Endodermal cell (in vitro differentiated cells): Measurements from ENCODE around the gene PPM1K. TPM values are rescaled to one million over a fixed set of nuclear protein-coding genes. Genes with fewer than 3 reads are reported as not detected.

ENCODE experiments used
- DNase-seq: peaks from one replicate; pipeline ENCODE4 v3.0.0-alpha.2; 2017
- H3K27ac ChIP-seq: 2 replicates; pipeline ENCODE4 v1.5.1; 2013; ENCODE audit warnings: mild to moderate bottlenecking, low read depth, low read length, moderate library complexity
- H3K27me3 ChIP-seq: 2 replicates; pipeline ENCODE4 v1.6.1; 2013; ENCODE audit warnings: mild to moderate bottlenecking, low read length, moderate library complexity; ENCODE audit not compliant: insufficient read depth, control insufficient read depth, poor library complexity, severe bottlenecking
- H3K36me3 ChIP-seq: 2 replicates; pipeline ENCODE4 v1.7.0; 2013; ENCODE audit warnings: mild to moderate bottlenecking, low read length, moderate library complexity; ENCODE audit not compliant: control insufficient read depth, insufficient read depth
- H3K4me1 ChIP-seq: one replicate; pipeline ENCODE4 v1.7.0; 2013; ENCODE audit warnings: low read length; ENCODE audit not compliant: control insufficient read depth, insufficient read depth
- H3K4me3 ChIP-seq: 2 replicates; pipeline ENCODE4 v1.5.1; 2013; ENCODE audit warnings: mild to moderate bottlenecking, low read length, moderate library complexity
- H3K9ac ChIP-seq: 2 replicates; pipeline ENCODE4 v1.6.1; 2013; ENCODE audit warnings: mild to moderate bottlenecking, low read length, moderate library complexity; ENCODE audit not compliant: poor library complexity, severe bottlenecking; ENCODE audit errors: extremely low read depth
- H3K9me3 ChIP-seq: 2 replicates; pipeline ENCODE4 v1.6.1; 2013; ENCODE audit warnings: mild to moderate bottlenecking, low read length, moderate library complexity; ENCODE audit not compliant: control insufficient read depth
- H3K27ac Mint-ChIP-seq: 2 replicates; pipeline ENCODE4 v1.8.0; 2020; ENCODE audit warnings: mixed read lengths
- H3K27me3 Mint-ChIP-seq: 2 replicates; pipeline ENCODE4 v1.8.0; 2021; ENCODE audit warnings: mild to moderate bottlenecking, mixed read lengths; ENCODE audit not compliant: insufficient read depth
- H3K36me3 Mint-ChIP-seq: 2 replicates; pipeline ENCODE4 v1.8.0; 2020; ENCODE audit warnings: low read depth, mixed read lengths
- H3K4me1 Mint-ChIP-seq: 2 replicates; pipeline ENCODE4 v1.8.0; 2020; ENCODE audit warnings: mixed read lengths
- H3K4me3 Mint-ChIP-seq: 2 replicates; pipeline ENCODE4 v1.8.0; 2020; ENCODE audit warnings: mild to moderate bottlenecking, moderate library complexity, mixed read lengths
- H3K9me3 Mint-ChIP-seq: 2 replicates; pipeline ENCODE4 v1.8.0; 2020; ENCODE audit warnings: mild to moderate bottlenecking, mixed read lengths
- CTCF ChIP-seq: fragments of 200-600 bp; sonication (generic); conservative IDR thresholded peaks from 2 replicates; pipeline ENCODE4 v1.5.0; 2021; ENCODE audit warnings: antibody characterized with exemption, mild to moderate bottlenecking
- WGBS, 2 experiments: methylation state at CpG; one replicate each; pipeline versions ENCODE4 v1.1.5 to v1.1.7; 2013; ENCODE audit warnings: missing lambda C conversion rate in 2 of 2, mixed read lengths in 1 of 2; ENCODE audit not compliant: insufficient coverage in 1 of 2, insufficient read length in 1 of 2; 5-methylcytosine and 5-hydroxymethylcytosine counted together
- total RNA-seq, 2 donors: library from RNA; stranded (reverse); fragmentation: NEBNext Ultra II Directional in 1 of 2; extraction: Animal tissue kit (Norgen Biotek cat#: 25700) in 1 of 2; gene quantifications; 2 replicates in 1 of 2; 3 replicates in 1 of 2; pipeline ENCODE4 v1.2.1, GENCODE V29; 2021

The PPM1K gene
- total RNA-seq, 2 donors from 2014 or later: 35.1 to 37.8 TPM

DNA sequence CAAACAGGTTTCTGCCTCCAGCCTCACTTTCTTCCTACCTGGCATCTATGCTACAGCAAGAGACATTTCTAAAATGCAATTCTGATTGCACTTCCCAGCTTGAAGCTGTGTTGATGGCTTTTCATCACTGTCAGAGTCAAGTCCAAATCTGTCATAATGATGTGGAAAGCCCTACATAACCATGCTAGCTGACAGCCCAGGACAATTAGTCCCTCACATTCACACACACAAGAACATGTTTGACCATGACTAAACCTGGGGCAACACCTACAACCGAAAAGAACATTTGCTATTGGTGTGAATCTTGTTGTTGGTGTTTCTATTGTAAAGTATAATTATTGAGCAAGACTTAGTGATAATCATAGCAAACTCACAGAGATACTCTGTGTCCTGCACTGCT is 58.2 kb downstream of the PPM1K start:
- Mint-ChIP-seq H3K4me3 (no peak overlapping the region), H3K27ac (no peak overlapping the region), H3K27me3 (no peaks in the 10 kb centered on the region), H3K4me1 (no peaks in the 10 kb centered on the region), H3K9me3 (peaks cover 25% of the 10 kb centered on the region), H3K36me3 (no peaks in the 10 kb centered on the region)
- H3K4me3 ChIP-seq: no peak overlapping the region
- no peak for TF ChIP-seq CTCF
- no peak for DNase-seq
- no peaks in the 10 kb centered on the region for H3K36me3 ChIP-seq
- no peaks in the 10 kb centered on the region for H3K4me1 ChIP-seq
- H3K9ac ChIP-seq: no peak overlapping the region
- no peak overlapping the region for H3K27ac ChIP-seq
- H3K27me3 ChIP-seq: no peaks in the 10 kb centered on the region
- H3K9me3 ChIP-seq: peaks cover 5% of the 10 kb centered on the region
- WGBS, 2 experiments: 86% methylated on average over 1 of the region's 1 CpG; no CpG with 5 or more reads in 1 of the 2 experiments

GRCh38 chr4:88225232-88226105 is 58.9 kb downstream of the PPM1K start:
- Mint-ChIP-seq H3K27me3 (no peaks in the 10 kb centered on the region), H3K4me1 (no peaks in the 10 kb centered on the region), H3K4me3 (no peak overlapping the region), H3K9me3 (peaks cover 25% of the 10 kb centered on the region), H3K36me3 (no peaks in the 10 kb centered on the region), H3K27ac (no peak overlapping the region)
- Histone ChIP-seq H3K27ac (no peak overlapping the region), H3K27me3 (no peaks in the 10 kb centered on the region), H3K36me3 (no peaks in the 10 kb centered on the region), H3K9ac (no peak overlapping the region), H3K4me1 (no peaks in the 10 kb centered on the region), H3K9me3 (peaks cover 5% of the 10 kb centered on the region), H3K4me3 (no peak overlapping the region)
- DNase-seq: no peak
- TF ChIP-seq CTCF: no peak
- 94% methylated on average over 3 of the region's 3 CpGs; no CpG with 5 or more reads in 1 of the 2 experiments for WGBS, 2 experiments

DNA sequence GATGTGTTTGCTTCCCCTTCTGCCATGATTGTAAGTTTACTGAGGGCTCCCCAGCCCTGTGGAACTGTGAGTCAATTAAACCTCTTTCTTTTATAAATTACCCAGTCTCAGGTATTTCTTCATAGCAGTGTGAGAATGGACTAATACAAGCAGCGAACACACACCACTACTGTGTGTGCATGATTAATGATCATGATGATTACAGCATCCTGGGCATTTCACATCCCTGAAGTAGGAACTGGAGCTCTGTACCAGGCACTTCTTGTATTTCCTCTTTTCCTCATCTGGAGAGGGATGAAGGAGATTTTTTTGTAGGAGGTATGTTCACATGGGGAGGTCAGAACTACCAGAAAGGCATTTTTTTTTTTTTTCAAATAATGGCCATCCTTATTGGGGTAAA is 60.8 kb downstream of the PPM1K start:
- no peaks in the 10 kb centered on the region for H3K36me3 Mint-ChIP-seq
- Histone ChIP-seq H3K36me3 (no peaks in the 10 kb centered on the region), H3K27ac (no peak overlapping the region), H3K9me3 (peaks cover 5% of the 10 kb centered on the region), H3K9ac (no peak overlapping the region), H3K4me1 (no peaks in the 10 kb centered on the region), H3K27me3 (no peaks in the 10 kb centered on the region), H3K4me3 (no peak overlapping the region)
- H3K4me1 Mint-ChIP-seq: no peaks in the 10 kb centered on the region
- WGBS, 2 experiments: 100% methylated on average over 1 of the region's 1 CpG
- H3K4me3 Mint-ChIP-seq: no peak overlapping the region
- TF ChIP-seq CTCF: no peak
- peaks cover 20% of the 10 kb centered on the region for H3K9me3 Mint-ChIP-seq
- no peak for DNase-seq
- H3K27me3 Mint-ChIP-seq: no peaks in the 10 kb centered on the region
- H3K27ac Mint-ChIP-seq: no peak overlapping the region
